MCF 10A (cell line): ENCODE measurements around the gene GPANK1. TPM values are rescaled to one million over a fixed set of nuclear protein-coding genes. Genes with fewer than 3 reads are reported as not detected.

Experiments
- BruUV-seq: library from RNA; stranded (reverse); fragments of 400-500 nt; replicated peaks from 2 replicates; lab custom pipeline; 2021; lab: Mats Ljungman, UMichigan
- CTCF ChIA-PET: fragments of 300-600 bp; sonication (Branson Sonifier 250); formaldehyde crosslinking; extraction: SDS; loops from one replicate; lab custom pipeline; 2021; ENCODE audit warnings: antibody characterized with exemption, inconsistent platforms; lab: Yijun Ruan, JAX
- POLR2A ChIA-PET: fragments of 300-600, 350-650 bp; sonication (Branson Sonifier 250); formaldehyde crosslinking; extraction: SDS; loops from one replicate; lab custom pipeline; 2020; ENCODE audit warnings: antibody characterized with exemption, inconsistent platforms; lab: Yijun Ruan, JAX
- DNase-seq: peaks from one replicate; pipeline ENCODE4 v3.0.0-alpha.2; 2018; ENCODE audit not compliant: unreplicated experiment
- H3K27ac Mint-ChIP-seq: one replicate; pipeline ENCODE4 v1.8.0; 2022; ENCODE audit warnings: mild to moderate bottlenecking, low read depth, mixed read lengths; ENCODE audit not compliant: unreplicated experiment
- H3K27me3 Mint-ChIP-seq: one replicate; pipeline ENCODE4 v1.8.0; 2022; ENCODE audit warnings: mixed read lengths; ENCODE audit not compliant: insufficient read depth, unreplicated experiment
- H3K36me3 Mint-ChIP-seq: one replicate; pipeline ENCODE4 v1.8.0; 2022; ENCODE audit warnings: mild to moderate bottlenecking, moderate library complexity, mixed read lengths; ENCODE audit not compliant: insufficient read depth, unreplicated experiment
- H3K4me1 Mint-ChIP-seq: one replicate; pipeline ENCODE4 v1.8.0; 2022; ENCODE audit warnings: mixed read lengths; ENCODE audit not compliant: insufficient read depth, unreplicated experiment
- H3K4me3 Mint-ChIP-seq: one replicate; pipeline ENCODE4 v1.8.0; 2022; ENCODE audit warnings: mild to moderate bottlenecking, moderate library complexity, mixed read lengths; ENCODE audit not compliant: unreplicated experiment
- H3K9me3 Mint-ChIP-seq: one replicate; pipeline ENCODE4 v1.8.0; 2022; ENCODE audit warnings: mixed read lengths; ENCODE audit not compliant: unreplicated experiment
- intact Hi-C: fragments of 100-400 bp; cut with micrococcal nuclease; formaldehyde crosslinking; loops from 2 replicates; pipeline ENCODE4 v1.14.1; 2022
- total RNA-seq: library from RNA; stranded (reverse); gene quantifications from 2 replicates; pipeline ENCODE4 v1.2.3, GENCODE V29; 2022
- TF ChIP-seq, protein P1 (sequence below): fragments of 200-600 bp; IDR thresholded peaks from one replicate; pipeline ENCODE4 v1.8.0; 2022; ENCODE audit warnings: antibody characterized with exemption, mild to moderate bottlenecking; ENCODE audit not compliant: unreplicated experiment

Gene GPANK1
- total RNA-seq, 1 experiment from 2014 or later: 13.0 TPM

DNA sequence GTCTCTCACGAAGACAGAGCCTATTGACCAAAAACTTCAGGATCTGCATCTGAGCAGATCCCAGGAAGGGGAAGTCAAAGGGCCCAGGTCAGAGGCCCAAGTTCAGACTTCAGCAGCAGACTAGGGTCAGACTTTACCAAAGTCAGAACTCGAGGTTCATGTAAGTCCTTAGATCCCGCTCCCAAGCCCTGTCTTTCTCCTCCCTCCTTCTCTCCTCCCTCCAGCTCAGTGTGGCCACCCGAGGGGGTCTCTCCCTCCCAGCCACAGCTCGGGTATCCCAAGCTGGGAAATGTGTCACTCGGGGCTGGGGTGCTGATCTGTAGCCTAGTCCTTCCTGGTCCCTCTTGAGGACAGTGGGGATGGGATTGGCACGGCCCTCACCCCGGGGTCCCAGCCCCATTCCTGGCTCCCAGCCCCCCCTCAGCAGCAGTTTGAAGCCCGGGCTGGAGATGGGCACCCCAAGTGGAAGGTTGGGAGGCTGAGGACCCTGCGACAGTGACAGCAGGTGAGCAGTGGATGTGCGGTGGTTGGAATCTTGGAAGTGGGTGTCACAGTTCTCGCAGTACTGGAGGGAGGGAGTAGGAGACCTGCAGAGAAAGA, 2.6 kb downstream of the GPANK1 start:
- ChIA-PET CTCF (interaction anchor here (0.6 to 0.7 kb wide), 3 partner anchors 119 to 391 kb away, joined by 3 to 4 read pairs (median 4); no protein-coding TSS in a partner anchor), POLR2A (interaction anchor here (0.8 to 7.9 kb wide), 8 partner anchors 10 to 309 kb away, joined by 3 to 263 read pairs (median 6); partner anchors contain the start of genes APOM, ATP6V1G2, BAG6 and DXO)
- BruUV-seq: no TSS peak
- no peak overlapping the region for H3K27ac Mint-ChIP-seq
- H3K9me3 Mint-ChIP-seq: no peaks in the 10 kb centered on the region
- H3K4me3 Mint-ChIP-seq: peak overlapping the region; percentile 89
- TF ChIP-seq, protein P1, sequence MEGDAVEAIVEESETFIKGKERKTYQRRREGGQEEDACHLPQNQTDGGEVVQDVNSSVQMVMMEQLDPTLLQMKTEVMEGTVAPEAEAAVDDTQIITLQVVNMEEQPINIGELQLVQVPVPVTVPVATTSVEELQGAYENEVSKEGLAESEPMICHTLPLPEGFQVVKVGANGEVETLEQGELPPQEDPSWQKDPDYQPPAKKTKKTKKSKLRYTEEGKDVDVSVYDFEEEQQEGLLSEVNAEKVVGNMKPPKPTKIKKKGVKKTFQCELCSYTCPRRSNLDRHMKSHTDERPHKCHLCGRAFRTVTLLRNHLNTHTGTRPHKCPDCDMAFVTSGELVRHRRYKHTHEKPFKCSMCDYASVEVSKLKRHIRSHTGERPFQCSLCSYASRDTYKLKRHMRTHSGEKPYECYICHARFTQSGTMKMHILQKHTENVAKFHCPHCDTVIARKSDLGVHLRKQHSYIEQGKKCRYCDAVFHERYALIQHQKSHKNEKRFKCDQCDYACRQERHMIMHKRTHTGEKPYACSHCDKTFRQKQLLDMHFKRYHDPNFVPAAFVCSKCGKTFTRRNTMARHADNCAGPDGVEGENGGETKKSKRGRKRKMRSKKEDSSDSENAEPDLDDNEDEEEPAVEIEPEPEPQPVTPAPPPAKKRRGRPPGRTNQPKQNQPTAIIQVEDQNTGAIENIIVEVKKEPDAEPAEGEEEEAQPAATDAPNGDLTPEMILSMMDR: no peak
- no peaks in the 10 kb centered on the region for H3K27me3 Mint-ChIP-seq
- H3K36me3 Mint-ChIP-seq: peaks cover 69% of the 10 kb centered on the region
- intact Hi-C loops: loop anchor here (5.0 kb wide), 1 partner anchor 40 kb away; the partner anchor contains the start of gene PRRC2A
- no peak for DNase-seq
- H3K4me1 Mint-ChIP-seq: peaks cover 42% of the 10 kb centered on the region

GRCh38 chr6:31661262-31662123, 3.3 kb downstream of the GPANK1 start:
- BruUV-seq: no TSS peak
- Mint-ChIP-seq H3K4me1 (peaks cover 44% of the 10 kb centered on the region), H3K27me3 (no peaks in the 10 kb centered on the region), H3K36me3 (peaks cover 68% of the 10 kb centered on the region), H3K27ac (peak overlapping the region; percentile 64), H3K4me3 (peak overlapping the region; percentile 89), H3K9me3 (no peaks in the 10 kb centered on the region)
- intact Hi-C loops: loop anchor here (5.0 kb wide), 1 partner anchor 39 kb away; the partner anchor contains the start of gene PRRC2A
- CTCF ChIA-PET: interaction anchor here (0.6 to 0.9 kb wide), 3 partner anchors 37 to 164 kb away, joined by 3 read pairs; partner anchors contain the start of gene ABHD16A
- DNase-seq: no peak
- POLR2A ChIA-PET: interaction anchor here (0.6 to 7.9 kb wide), 31 partner anchors 9 to 1657 kb away, joined by 3 to 263 read pairs (median 3); partner anchors contain the start of genes APOM, ATP6V1G2, BAG6 and CLIC1
- TF ChIP-seq, protein P1: no peak

DNA sequence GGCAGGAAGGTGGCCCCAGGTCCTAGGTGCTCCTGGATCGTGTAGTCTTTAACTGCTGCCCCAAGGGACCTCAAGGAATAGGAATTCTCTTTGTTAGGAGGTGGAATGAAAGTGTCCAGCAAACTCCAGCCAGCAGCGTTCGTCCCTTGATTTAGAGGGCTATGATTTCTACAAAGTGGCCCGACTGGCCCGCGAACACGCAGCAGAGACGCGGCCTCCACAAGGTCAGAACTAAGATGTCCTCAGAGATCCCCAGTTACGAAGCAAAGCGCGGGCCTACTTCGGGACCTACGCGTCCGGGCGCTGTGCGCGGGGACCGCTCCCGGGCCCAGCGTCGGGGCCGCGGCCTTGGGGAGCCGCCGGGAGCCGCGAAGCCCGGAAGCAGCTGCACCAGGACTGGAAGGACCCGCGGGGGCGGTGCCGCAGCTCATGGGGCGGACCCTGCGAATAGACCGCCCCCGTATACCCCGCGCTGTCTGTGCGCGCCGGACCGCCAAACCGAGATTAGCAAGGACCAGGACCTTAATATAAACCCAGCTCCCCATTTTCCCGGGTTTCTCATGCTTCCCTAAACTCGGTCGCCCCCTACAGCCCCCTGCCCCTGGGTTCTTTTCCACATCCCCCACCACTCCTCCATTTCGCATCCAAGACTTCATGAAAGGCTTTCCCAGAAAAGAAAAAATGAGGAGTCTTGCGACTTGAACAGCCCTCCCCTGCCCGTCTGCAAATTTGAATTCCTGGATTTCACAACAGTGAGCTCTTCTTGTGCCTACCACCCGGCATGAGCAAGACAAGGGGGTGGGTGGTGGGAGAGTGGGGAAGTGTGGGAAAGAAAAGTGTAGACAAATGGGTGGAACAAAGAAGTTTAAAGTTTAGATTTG, 4.2 kb downstream of the GPANK1 start, which contains the start of gene C6orf47:
C6orf47 (minus strand) TSS at position 398 of the 881 bp plus-strand sequence. CDS start 831 bp downstream, outside the sequence.
- intact Hi-C loops: loop anchor here (1.0 to 5.0 kb wide), 2 partner anchors 8 to 38 kb away; partner anchors contain the start of genes BAG6 and PRRC2A
- BruUV-seq: no TSS peak
- POLR2A ChIA-PET: interaction anchor here (0.6 to 7.9 kb wide), 34 partner anchors 8 to 1658 kb away, joined by 3 to 263 read pairs (median 4); partner anchors contain the start of genes ABHD16A, APOM, ATP6V1G2 and BAG6
- DNase-seq: peak; percentile 74
- peaks cover 61% of the 10 kb centered on the region for H3K36me3 Mint-ChIP-seq
- peaks cover 52% of the 10 kb centered on the region for H3K4me1 Mint-ChIP-seq
- no peaks in the 10 kb centered on the region for H3K9me3 Mint-ChIP-seq
- CTCF ChIA-PET: interaction anchor here (0.7 to 1.1 kb wide), 3 partner anchors 38 to 62 kb away, joined by 3 read pairs; partner anchors contain the start of gene ABHD16A
- H3K4me3 Mint-ChIP-seq: peak within 1 kb of the TSS; percentile 89
- TF ChIP-seq, protein P1: no peak
- H3K27me3 Mint-ChIP-seq: no peaks in the 10 kb centered on the region
- H3K27ac Mint-ChIP-seq: peak within 1 kb of the TSS; percentile 64
